ENCODE measurements around the gene ZNF628. TPM values are rescaled to one million over a fixed set of nuclear protein-coding genes. Genes with fewer than 3 reads are reported as not detected.

The ZNF628 gene
- total and polyA plus RNA-seq, 2 of the 4 experiments (the other 2 are of a cell fraction): 0.18 to 1.9 TPM

GRCh38 chr19:55487924-55488687 is 11.7 kb downstream of the ZNF628 start, which contains the start of gene SSC5D:
TSS of gene SSC5D (plus strand) at chr19:55488436. CDS start at chr19:55488590, 154 bp downstream.
- ChIA-PET CTCF (no interaction called here), POLR2A (ENCODE audit: unreplicated experiment) (no interaction called here)
- peak within 1 kb of the TSS; percentile 97 for H4K5ac ChIP-seq (ENCODE audit: low read depth, low read length)
- peaks cover 32% of the 10 kb centered on the region for H3K4me1 ChIP-seq (ENCODE audit: control insufficient read depth, insufficient read depth, low read length)
- H2BK5ac ChIP-seq (ENCODE audit: low read depth, low read length, poor library complexity, severe bottlenecking): peak within 1 kb of the TSS; percentile 95
- peak within 1 kb of the TSS; percentile 28; the same call in 1 of the 3 replicates for H2BK15ac ChIP-seq (ENCODE audit: low read depth, low read length)
- H3K23ac ChIP-seq (ENCODE audit: low read depth, low read length): peak within 1 kb of the TSS; percentile 80
- ATAC-seq (ENCODE audit: low read depth) (peak; percentile 21), DNase-seq (peak; percentile 26)
- TF ChIP-seq POLR2A (IDR thresholded peaks at IDR 0.05; ENCODE audit: low read depth, low read length) (no peak), MXI1 (IDR thresholded peaks at IDR 0.05; ENCODE audit: borderline replicate concordance, low read depth, low read length) (no peak), MAZ (IDR thresholded peaks at IDR 0.05; ENCODE audit: borderline replicate concordance, low read depth, low read length) (no peak), MAFK (IDR thresholded peaks at IDR 0.05; ENCODE audit: low read depth, low read length) (no peak), ELK1 (IDR thresholded peaks at IDR 0.05; ENCODE audit: borderline replicate concordance, low read depth, low read length) (no peak), BHLHE40 (IDR thresholded peaks at IDR 0.05; ENCODE audit: low read depth, low read length) (no peak)
- H3K4ac ChIP-seq (ENCODE audit: low read depth, low read length): peak within 1 kb of the TSS; percentile 96
- peak within 1 kb of the TSS; percentile 98 for H3K18ac ChIP-seq (ENCODE audit: low read depth, low read length)
- BruUV-seq (replicated peaks): no TSS peak
- H3K4me3 ChIP-seq (ENCODE audit: insufficient read depth, low read depth, low read length): peak within 1 kb of the TSS; percentile 36
- H2AFZ ChIP-seq (replicated peaks; ENCODE audit: low read length, poor library complexity): peak within 1 kb of the TSS; percentile 92
- H3K56ac ChIP-seq (ENCODE audit: extremely low read depth, insufficient read depth, low read length): peak within 1 kb of the TSS; percentile 84; the same call in 1 of the 2 replicates
- peaks cover 3% of the 10 kb centered on the region; the same call in 1 of the 2 replicates for H3K36me3 ChIP-seq (ENCODE audit: control insufficient read depth, insufficient read depth, low read length)
- H3K14ac ChIP-seq (replicated peaks; ENCODE audit: low read depth, low read length): peak within 1 kb of the TSS; percentile 78
- 0 out of 2 replicates have a peak, but pooled peaks cover 4% of the 10 kb centered on the region for H4K20me1 ChIP-seq (ENCODE audit: insufficient read depth, low read length)
- H3K9ac ChIP-seq (ENCODE audit: low read depth, low read length): peak within 1 kb of the TSS; percentile 67
- H2BK120ac ChIP-seq (ENCODE audit: low read depth, low read length): peak within 1 kb of the TSS; percentile 86
- peaks cover 5 to 39% of the 10 kb centered on the region in 2 experiments for H3K79me1 ChIP-seq (ENCODE audit: low read depth in 1 of 2, low read length in 2 of 2)
- dilution Hi-C loops (cut with HindIII; ENCODE audit: low sequenced_read_pairs, unreplicated experiment): no loop called here
- in situ Hi-C loops (cut with MboI; ENCODE audit: low sequenced_read_pairs): loop anchor here (25.0 kb wide), 1 partner anchor 1026 kb away; the partner anchor contains the start of genes CDC42EP5 and LENG9
- WGBS, 2 experiments (ENCODE audit: extremely low coverage in 2 of 2, insufficient read length in 1 of 2): 5% methylated on average over 4 of the region's 21 CpGs; no CpG with 5 or more reads in 1 of the 2 experiments
- H3K27me3 ChIP-seq (ENCODE audit: control insufficient read depth, insufficient read depth, low read length): no peaks in the 10 kb centered on the region
- peak within 1 kb of the TSS; percentile 38 for H2BK20ac ChIP-seq (ENCODE audit: low read depth, low read length)
- peak within 1 kb of the TSS; percentile 87 to 96 for H4K8ac ChIP-seq (ENCODE audit: low read depth in 2 of 2, low read length in 2 of 2)
- peak within 1 kb of the TSS; percentile 75 for H3K4me2 ChIP-seq (ENCODE audit: low read depth, low read length)
- peak within 1 kb of the TSS; percentile 93 for H2AK5ac ChIP-seq (ENCODE audit: low read depth, low read length)
- no peaks in the 10 kb centered on the region for H3K9me3 ChIP-seq (ENCODE audit: control insufficient read depth, insufficient read depth, low read length)
- H3K9me1 ChIP-seq (ENCODE audit: insufficient read depth, low read length): peaks cover 7% of the 10 kb centered on the region
- intact Hi-C loops (cut with micrococcal nuclease): loop anchor here (1.0 kb wide), 1 partner anchor 12 kb away; the partner anchor contains the start of gene ZNF628
- H3K27ac ChIP-seq (ENCODE audit: insufficient read depth, low read length): peak within 1 kb of the TSS; percentile 99
- H4K91ac ChIP-seq (ENCODE audit: insufficient read depth, low read depth, low read length): peak within 1 kb of the TSS; percentile 97
- H2AK9ac ChIP-seq (replicated peaks; ENCODE audit: low read depth, low read length, poor library complexity): peak within 1 kb of the TSS; percentile 99
